SKM-1 treated with dmso at 0.1 percent for 144 hours (cell line): Measurements from ENCODE around the gene ZAR1L.
A peak's percentile ranks its signal among the peaks of the same experiment; 100 is the strongest.

Experiments used
- DNase-seq: peaks from one replicate; lab custom pipeline; 2025; ENCODE audit not compliant: unreplicated experiment; lab: John Stamatoyannopoulos, UW

Gene ZAR1L

DNA sequence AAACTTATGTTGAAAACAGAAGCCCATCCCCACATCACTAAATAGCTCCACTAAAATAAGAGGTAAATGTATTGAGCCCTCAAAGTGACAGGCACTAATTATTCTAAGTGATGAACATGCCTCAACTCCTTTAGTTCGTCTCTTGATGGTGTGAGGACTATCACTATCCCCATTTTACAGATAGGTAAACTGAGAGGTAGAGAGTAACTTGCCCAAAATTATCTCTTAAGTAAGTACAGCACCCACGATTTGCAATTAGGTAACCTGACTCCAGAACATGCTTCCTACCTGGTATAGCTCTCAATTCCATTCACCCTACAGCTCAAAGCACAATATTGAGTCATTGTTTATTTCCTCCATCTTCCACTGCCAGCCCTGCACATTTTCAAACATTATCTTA, 12.7 kb downstream of the ZAR1L start:
- DNase-seq = no peak

DNA sequence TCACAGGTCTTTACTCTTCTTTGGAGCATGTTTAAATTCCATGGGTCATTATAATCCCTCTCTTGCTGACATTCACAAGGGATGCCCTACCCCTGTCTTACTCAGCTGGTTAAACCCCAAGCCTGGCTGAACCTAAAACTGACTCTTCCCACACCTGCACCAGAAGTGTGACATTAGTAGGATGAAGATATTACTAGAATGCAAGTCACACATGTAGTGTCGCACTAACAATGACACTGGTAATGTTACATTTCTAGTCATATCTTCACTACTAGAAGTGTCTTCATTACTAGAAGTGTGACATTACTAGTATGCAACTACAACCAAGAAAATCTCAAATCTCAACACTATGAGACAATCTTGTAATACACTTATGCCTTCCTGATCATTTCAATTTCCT, 14.2 kb downstream of the ZAR1L start:
- no peak for DNase-seq

GRCh38 chr13:32300406-32300805, 14.8 kb downstream of the ZAR1L start:
- DNase-seq = no peak

GRCh38 chr13:32299893-32300292, 15.3 kb downstream of the ZAR1L start:
- no peak for DNase-seq

DNA sequence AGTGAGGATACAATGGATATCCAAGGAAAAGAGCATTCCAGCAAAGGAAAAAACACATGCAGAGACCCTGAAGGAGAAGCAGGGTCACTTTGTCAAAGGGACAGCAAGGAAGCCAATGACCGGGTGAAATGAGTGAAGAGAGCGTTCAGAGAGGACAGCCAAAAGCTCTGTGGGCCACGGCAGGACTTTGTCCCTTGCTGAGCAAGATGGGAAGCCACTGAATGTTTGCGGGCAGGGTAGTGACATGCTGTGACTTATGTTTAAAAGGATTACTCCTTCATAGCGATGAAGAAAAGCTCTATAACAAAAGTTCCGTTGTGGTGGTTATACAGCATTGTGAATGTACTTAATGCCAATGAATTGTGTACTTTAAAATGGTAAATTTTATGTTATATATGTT, 16.5 kb downstream of the ZAR1L start:
- no peak for DNase-seq

DNA sequence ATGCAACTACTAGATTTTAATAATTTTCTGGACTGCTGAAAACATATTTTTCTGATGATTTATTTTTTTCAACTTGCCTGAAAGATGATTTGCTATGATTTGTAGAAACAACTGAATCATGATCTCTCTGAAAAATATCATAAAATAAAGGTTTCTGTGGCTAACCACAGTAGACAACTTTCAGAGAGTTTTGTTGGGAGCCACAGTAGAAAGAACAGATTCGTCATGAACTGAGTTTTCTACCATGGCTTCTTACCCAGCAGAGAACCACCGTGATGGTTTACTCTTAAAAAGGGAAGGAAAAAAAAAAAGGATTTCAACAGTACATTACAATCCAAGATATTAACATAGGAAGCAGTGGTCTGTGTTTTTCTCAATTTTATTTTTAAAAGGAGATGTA, 18.0 kb downstream of the ZAR1L start:
- no peak for DNase-seq

GRCh38 chr13:32285633-32285965, 29.6 kb downstream of the ZAR1L start:
- DNase-seq = no peak

- DNase-seq = no peak
These were observed 30.1 kb downstream of the ZAR1L start for GRCh38 chr13:32284927-32285632.

GRCh38 chr13:32282096-32282711, 33.0 kb downstream of the ZAR1L start:
- no peak for DNase-seq

- DNase-seq = no peak
These were observed 34.1 kb downstream of the ZAR1L start for GRCh38 chr13:32281096-32281495.

DNA sequence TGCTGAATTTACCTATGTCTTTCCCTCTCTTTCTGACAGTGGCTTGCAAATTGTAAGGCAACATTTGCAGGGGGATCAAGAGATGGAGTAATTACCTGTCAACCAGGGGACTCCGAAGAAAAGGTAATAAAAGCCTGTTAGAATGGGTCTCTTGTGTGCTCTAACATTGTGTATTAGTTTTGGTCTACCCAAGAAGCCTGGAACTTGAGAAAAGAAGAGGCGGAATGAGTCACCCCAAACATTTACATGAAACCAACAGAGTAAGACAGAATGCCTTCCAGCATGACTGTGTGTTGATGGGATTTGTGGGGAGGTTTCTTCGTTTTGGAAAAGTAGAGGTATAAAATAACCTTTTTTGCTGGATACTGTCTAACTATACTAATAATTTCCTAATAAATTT, 36.7 kb downstream of the ZAR1L start:
- no peak for DNase-seq

DNA sequence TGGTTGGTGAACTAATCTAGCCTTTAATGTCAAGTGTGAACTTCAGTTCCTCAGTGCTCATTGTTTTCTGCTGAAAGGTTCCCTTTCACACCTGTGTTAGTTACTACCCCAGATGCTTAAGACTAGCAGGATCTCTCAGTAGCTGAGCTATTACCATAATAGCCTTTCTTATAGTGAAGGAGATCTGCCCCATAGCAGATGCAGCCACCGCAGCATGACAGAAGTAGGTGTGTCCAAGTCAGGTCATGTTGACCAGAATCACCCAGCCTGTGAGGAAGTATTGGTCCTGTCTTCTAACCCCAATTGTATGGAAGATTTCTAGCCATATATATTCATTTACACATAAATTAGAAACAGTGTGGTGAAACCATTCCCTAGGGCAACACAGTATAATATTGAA, 37.3 kb downstream of the ZAR1L start:
- no peak for DNase-seq

DNA sequence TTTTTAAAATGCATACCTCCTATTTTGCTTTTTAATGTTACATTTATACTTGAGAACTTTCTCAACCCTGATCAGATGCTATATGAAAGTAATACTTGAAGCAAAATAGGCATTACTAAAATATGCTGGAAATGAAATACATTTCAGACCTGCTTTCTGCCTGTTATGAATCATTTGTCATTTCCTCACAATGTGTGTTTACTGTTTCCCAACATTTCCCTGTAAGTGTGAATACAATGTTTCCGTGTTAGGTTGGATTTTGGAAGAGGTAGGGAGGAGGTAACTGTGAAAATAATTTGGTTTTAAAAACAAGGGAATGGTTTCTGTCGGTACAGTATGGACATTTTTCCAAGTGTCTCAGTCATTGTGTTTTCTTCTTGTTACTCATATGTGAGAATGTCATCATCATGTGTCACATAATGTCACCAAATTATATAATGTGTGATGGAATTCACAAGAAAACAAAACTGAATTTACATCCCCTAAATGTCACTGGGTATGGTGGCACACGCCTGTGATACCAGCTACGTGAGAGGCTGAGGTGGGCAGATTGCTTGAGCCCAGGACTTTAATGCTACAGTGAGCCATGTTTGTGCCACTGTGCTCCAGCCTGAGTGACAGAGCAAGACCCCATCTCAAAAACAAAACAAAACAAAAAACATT, 43.0 kb downstream of the ZAR1L start:
- DNase-seq = no peak

- DNase-seq = peak; percentile 36
These were observed 47.2 kb downstream of the ZAR1L start for GRCh38 chr13:32267836-32268439.

GRCh38 chr13:32266130-32266529, 49.0 kb downstream of the ZAR1L start:
- DNase-seq = no peak

- no peak for DNase-seq
These were observed 49.4 kb downstream of the ZAR1L start for GRCh38 chr13:32265726-32266125.

DNA sequence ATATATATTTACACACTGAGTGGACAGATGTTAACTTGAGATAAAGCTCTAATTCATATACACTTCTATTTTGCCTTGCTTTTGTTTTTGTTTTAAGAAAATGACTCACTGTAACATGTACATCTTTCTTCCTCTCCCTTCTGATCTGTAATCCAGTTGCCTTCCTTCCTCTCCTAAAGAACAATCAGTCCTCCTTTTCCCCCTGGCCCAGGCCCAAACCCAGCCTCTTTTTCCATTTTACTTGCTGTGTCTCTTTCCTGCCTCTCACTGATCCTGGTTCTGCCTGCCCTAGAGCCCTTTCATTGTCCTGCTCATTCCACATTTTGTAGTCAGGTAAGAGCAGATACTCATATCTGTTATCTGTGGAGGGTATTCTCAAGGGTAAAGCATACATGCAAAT, 50.8 kb downstream of the ZAR1L start:
- DNase-seq = no peak

DNA sequence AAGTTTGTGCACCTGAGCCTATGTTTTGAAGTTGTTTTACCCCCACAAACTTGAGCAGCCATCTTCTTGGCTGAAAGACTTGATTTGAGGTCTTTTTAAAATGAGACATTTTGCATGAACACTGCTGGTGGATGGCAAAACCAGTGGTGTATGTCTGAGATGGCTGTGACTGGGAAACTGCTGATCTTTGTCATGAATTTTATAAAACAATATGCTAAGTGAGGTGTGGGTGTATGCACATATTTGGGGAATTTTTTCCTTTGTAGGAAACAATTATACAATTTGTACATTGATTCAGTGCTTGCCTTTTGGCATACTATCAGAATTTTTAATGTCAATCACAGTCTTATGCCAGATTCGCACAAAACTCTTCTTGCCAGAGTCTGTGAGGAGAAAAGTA, 52.5 kb downstream of the ZAR1L start:
- DNase-seq = no peak

- DNase-seq = no peak
These were observed 53.0 kb downstream of the ZAR1L start for GRCh38 chr13:32262165-32262564.

DNA sequence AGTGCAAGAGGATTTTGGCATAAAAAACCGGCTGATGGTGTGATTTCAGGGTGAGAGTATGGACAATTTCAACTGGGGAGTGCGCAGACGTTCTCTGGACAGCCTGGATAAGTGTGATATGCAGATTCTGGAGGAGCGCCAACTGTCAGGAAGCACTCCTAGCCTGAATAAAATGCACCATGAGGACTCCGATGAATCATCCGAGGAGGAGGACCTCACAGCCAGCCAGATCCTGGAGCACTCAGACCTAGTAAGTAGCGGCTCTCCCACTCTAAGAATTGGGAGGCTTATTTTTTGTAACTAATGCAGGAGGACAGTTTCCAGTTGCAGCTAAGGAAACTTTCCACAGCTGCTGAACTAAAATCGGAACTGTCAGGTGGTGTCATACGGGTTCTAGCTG, 53.6 kb downstream of the ZAR1L start:
- DNase-seq = no peak

DNA sequence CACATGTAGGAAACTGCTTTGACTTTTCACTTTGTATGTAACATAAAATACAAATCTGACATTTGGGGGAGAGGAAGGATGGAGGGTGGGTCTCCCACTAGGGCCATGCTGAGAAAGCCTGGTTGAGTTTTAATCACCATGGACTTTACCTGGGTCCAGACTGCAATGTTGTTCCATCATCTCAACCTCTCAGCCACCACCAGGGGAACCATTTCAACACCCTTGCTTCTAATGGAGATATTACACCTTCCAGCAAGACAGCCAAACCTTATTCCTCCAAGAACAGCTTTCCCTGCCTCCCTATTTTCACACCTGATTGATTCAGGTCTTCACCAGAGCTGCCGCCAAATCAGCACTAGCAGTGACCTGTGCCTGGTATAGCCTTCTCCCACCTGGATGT, 56.0 kb downstream of the ZAR1L start:
- no peak for DNase-seq

GRCh38 chr13:32257649-32258048, 57.5 kb downstream of the ZAR1L start:
- no peak for DNase-seq
